ENCODE results near the gene EPHX1.

The EPHX1 gene

DNA sequence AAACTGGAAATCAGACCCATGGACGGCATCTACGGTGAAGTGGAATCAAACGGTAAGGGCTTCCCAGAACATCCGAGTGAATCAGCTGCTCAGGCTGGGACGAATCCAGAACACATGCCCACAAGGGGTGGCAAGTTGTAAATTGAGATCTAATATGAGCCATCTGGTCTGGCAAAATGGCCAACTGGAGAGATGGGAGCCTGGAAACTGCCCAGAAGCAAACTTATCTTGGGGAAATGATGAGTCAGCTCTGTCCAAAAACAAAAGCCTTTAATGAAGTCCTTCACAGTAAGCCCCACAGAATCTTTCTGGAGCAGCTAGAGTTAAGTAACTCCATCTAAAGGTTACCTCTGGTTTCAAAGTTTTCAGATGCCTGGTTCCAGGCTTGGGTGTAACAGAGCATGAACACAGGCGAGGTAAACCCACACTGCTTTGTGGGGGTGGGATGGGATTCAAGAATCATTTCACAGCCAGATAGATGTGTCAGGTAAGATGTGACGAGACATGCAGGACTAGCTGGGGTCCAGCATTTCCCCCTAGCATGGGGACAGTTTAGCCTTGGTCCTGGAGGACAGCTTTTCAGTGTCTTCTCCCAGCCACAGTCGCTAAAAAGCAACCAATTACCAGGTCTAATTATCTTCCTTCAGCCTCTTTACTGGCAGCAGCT, 42.8 kb upstream of the EPHX1 start:
- DNase-seq (ENCODE audit: low read depth, low spot score) = no peak
- H3K9me3 ChIP-seq (ENCODE audit: insufficient read depth, low read length) = no peaks in the 10 kb centered on the region
- H3K9ac ChIP-seq (ENCODE audit: insufficient read length, low read depth) = no peak overlapping the region
- H3K4me1 ChIP-seq (ENCODE audit: insufficient read depth, insufficient read length) = peaks cover 16% of the 10 kb centered on the region
- H3K4me3 ChIP-seq (ENCODE audit: insufficient read length, low read depth) = no peak overlapping the region
- no peaks in the 10 kb centered on the region for H3K36me3 ChIP-seq (ENCODE audit: insufficient read depth, insufficient read length, low read length)
- H3K27me3 ChIP-seq (ENCODE audit: insufficient read depth, insufficient read length) = no peaks in the 10 kb centered on the region
- no peak for TF ChIP-seq YY1 (IDR thresholded peaks at IDR 0.05; ENCODE audit: insufficient read depth, insufficient read length)
- no peak for TF ChIP-seq SUZ12 (IDR thresholded peaks at IDR 0.05; ENCODE audit: extremely low read depth, insufficient read depth, insufficient read length)
- TF ChIP-seq ZNF274 (IDR thresholded peaks at IDR 0.05; ENCODE audit: low read depth, low read length) = no peak

GRCh38 chr1:225767634-225768540, 42.0 kb upstream of the EPHX1 start:
- Histone ChIP-seq H3K27me3 (ENCODE audit: insufficient read depth, insufficient read length) (no peaks in the 10 kb centered on the region), H3K36me3 (ENCODE audit: insufficient read depth, insufficient read length, low read length) (no peaks in the 10 kb centered on the region), H3K9me3 (ENCODE audit: insufficient read depth, low read length) (no peaks in the 10 kb centered on the region), H3K9ac (ENCODE audit: insufficient read length, low read depth) (no peak overlapping the region), H3K4me3 (ENCODE audit: insufficient read length, low read depth) (no peak overlapping the region), H3K4me1 (ENCODE audit: insufficient read depth, insufficient read length) (peaks cover 15% of the 10 kb centered on the region)
- no peak for DNase-seq (ENCODE audit: low read depth, low spot score)
- TF ChIP-seq SUZ12 (IDR thresholded peaks at IDR 0.05; ENCODE audit: extremely low read depth, insufficient read depth, insufficient read length) = no peak
- TF ChIP-seq YY1 (IDR thresholded peaks at IDR 0.05; ENCODE audit: insufficient read depth, insufficient read length) = no peak
- no peak for TF ChIP-seq ZNF274 (IDR thresholded peaks at IDR 0.05; ENCODE audit: low read depth, low read length)

GRCh38 chr1:225768662-225769426, 41.1 kb upstream of the EPHX1 start:
- no peak for DNase-seq (ENCODE audit: low read depth, low spot score)
- no peak overlapping the region for H3K4me3 ChIP-seq (ENCODE audit: insufficient read length, low read depth)
- peaks cover 12% of the 10 kb centered on the region for H3K4me1 ChIP-seq (ENCODE audit: insufficient read depth, insufficient read length)
- H3K9me3 ChIP-seq (ENCODE audit: insufficient read depth, low read length) = no peaks in the 10 kb centered on the region
- no peaks in the 10 kb centered on the region for H3K27me3 ChIP-seq (ENCODE audit: insufficient read depth, insufficient read length)
- no peaks in the 10 kb centered on the region for H3K36me3 ChIP-seq (ENCODE audit: insufficient read depth, insufficient read length, low read length)
- no peak for TF ChIP-seq SUZ12 (IDR thresholded peaks at IDR 0.05; ENCODE audit: extremely low read depth, insufficient read depth, insufficient read length)
- no peak for TF ChIP-seq YY1 (IDR thresholded peaks at IDR 0.05; ENCODE audit: insufficient read depth, insufficient read length)
- no peak for TF ChIP-seq ZNF274 (IDR thresholded peaks at IDR 0.05; ENCODE audit: low read depth, low read length)
- H3K9ac ChIP-seq (ENCODE audit: insufficient read length, low read depth) = no peak overlapping the region

DNA sequence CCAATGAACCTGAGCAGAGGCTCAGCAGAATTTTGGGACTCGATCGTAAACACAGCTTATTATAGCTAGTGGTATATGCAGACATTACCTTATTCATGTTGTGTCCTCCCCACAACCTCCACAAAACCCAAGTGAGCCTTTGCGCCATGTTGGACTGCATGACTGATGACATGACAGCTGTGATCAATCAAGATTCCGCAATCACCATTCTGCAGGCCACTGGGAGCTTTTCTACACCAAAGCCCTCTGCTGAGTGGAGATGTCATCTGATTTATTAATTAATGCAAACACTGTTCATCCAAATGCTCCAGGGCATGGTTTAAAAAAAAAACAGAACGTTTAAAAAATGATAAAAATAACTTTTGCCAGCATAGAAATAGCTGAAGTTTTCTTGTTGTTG, 40.2 kb upstream of the EPHX1 start:
- H3K27me3 ChIP-seq (ENCODE audit: insufficient read depth, insufficient read length) = no peaks in the 10 kb centered on the region
- H3K36me3 ChIP-seq (ENCODE audit: insufficient read depth, insufficient read length, low read length) = no peaks in the 10 kb centered on the region
- no peak for DNase-seq (ENCODE audit: low read depth, low spot score)
- no peaks in the 10 kb centered on the region for H3K9me3 ChIP-seq (ENCODE audit: insufficient read depth, low read length)
- H3K9ac ChIP-seq (ENCODE audit: insufficient read length, low read depth) = no peak overlapping the region
- TF ChIP-seq ZNF274 (IDR thresholded peaks at IDR 0.05; ENCODE audit: low read depth, low read length) (no peak), YY1 (IDR thresholded peaks at IDR 0.05; ENCODE audit: insufficient read depth, insufficient read length) (no peak), SUZ12 (IDR thresholded peaks at IDR 0.05; ENCODE audit: extremely low read depth, insufficient read depth, insufficient read length) (no peak)
- H3K4me1 ChIP-seq (ENCODE audit: insufficient read depth, insufficient read length) = peaks cover 12% of the 10 kb centered on the region
- no peak overlapping the region for H3K4me3 ChIP-seq (ENCODE audit: insufficient read length, low read depth)

DNA sequence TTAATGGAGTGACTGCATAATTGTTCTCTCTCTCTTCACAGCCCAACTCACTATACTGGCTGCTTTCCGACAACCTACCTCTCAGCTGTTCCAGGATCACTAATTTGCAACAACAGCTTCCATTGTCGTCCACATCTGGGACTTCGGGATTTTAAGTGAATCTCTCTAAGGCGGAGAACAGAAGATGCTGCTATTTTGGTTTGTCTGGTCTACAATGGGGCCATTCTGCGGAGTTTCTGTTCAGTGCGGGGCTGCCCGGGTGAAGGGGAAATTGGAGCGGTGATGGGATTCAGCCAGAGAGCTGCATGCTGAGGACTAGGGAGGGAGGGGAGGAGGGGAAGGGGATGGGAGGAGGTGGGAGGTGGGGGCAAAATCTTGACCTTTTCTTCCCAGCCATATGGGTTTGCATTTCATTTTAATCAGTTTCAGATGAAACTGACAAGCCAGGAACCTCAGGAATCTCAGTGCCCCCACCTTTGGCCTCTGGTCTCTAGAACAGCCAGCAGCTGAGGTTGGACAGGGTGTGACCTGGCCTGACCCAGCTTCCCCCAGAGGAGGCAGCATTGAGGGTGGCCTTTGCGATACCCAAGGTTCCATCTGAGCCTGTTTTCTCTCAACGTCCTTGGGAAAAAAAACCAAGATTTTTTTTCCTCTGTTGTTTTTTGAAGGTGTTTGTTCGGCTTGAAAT, 39.2 kb upstream of the EPHX1 start:
- Histone ChIP-seq H3K9ac (ENCODE audit: insufficient read length, low read depth) (no peak overlapping the region), H3K4me3 (ENCODE audit: insufficient read length, low read depth) (no peak overlapping the region), H3K27me3 (ENCODE audit: insufficient read depth, insufficient read length) (no peaks in the 10 kb centered on the region), H3K9me3 (ENCODE audit: insufficient read depth, low read length) (no peaks in the 10 kb centered on the region), H3K36me3 (ENCODE audit: insufficient read depth, insufficient read length, low read length) (no peaks in the 10 kb centered on the region), H3K4me1 (ENCODE audit: insufficient read depth, insufficient read length) (peaks cover 12% of the 10 kb centered on the region)
- DNase-seq (ENCODE audit: low read depth, low spot score) = no peak
- TF ChIP-seq YY1 (IDR thresholded peaks at IDR 0.05; ENCODE audit: insufficient read depth, insufficient read length) (no peak), SUZ12 (IDR thresholded peaks at IDR 0.05; ENCODE audit: extremely low read depth, insufficient read depth, insufficient read length) (no peak), ZNF274 (IDR thresholded peaks at IDR 0.05; ENCODE audit: low read depth, low read length) (no peak)

DNA sequence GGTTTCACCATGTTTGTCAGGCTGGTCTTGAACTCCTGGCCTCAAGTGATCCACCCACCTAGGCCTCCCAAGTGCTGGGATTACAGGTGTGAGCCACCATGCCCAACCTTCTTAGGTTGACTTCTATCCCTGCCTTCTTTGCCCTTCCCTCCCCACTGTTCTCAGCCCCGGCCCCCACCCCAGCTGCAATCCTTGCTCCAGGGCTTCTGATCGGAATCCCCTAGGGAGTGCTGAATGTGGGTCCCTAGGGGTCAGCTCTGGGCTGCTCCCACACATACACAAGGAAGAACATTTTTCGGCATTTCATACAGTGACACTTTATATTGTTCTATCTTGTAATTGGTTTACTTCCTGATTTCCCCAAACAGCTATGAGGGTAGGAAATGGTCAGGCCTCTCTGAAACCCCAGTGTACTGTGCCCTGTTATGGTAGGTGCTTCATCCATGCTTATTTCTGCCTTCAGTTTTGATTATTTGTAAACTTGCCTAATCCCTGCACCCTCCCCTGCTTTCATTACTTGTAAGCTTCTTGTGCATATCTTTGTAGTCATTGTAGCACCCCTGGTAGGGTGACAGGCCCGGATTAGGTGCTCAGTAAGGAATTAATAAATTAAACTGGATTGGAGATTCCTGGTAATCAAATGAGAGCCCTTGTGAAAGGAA, 38.1 kb upstream of the EPHX1 start:
- Histone ChIP-seq H3K27me3 (ENCODE audit: insufficient read depth, insufficient read length) (no peaks in the 10 kb centered on the region), H3K9me3 (ENCODE audit: insufficient read depth, low read length) (no peaks in the 10 kb centered on the region), H3K36me3 (ENCODE audit: insufficient read depth, insufficient read length, low read length) (no peaks in the 10 kb centered on the region), H3K4me3 (ENCODE audit: insufficient read length, low read depth) (no peak overlapping the region), H3K9ac (ENCODE audit: insufficient read length, low read depth) (no peak overlapping the region), H3K4me1 (ENCODE audit: insufficient read depth, insufficient read length) (peaks cover 12% of the 10 kb centered on the region)
- TF ChIP-seq YY1 (IDR thresholded peaks at IDR 0.05; ENCODE audit: insufficient read depth, insufficient read length) (no peak), ZNF274 (IDR thresholded peaks at IDR 0.05; ENCODE audit: low read depth, low read length) (no peak), SUZ12 (IDR thresholded peaks at IDR 0.05; ENCODE audit: extremely low read depth, insufficient read depth, insufficient read length) (no peak)
- no peak for DNase-seq (ENCODE audit: low read depth, low spot score)

Measured in NT2/D1 (cell line).